ENCODE measurements around the gene CD101. TPM values are rescaled to one million over a fixed set of nuclear protein-coding genes. Genes with fewer than 3 reads are reported as not detected.

The CD101 gene
- total and polyA plus RNA-seq, 2 experiments from 2014 or later, result 0.13 TPM; not detected in 1

DNA sequence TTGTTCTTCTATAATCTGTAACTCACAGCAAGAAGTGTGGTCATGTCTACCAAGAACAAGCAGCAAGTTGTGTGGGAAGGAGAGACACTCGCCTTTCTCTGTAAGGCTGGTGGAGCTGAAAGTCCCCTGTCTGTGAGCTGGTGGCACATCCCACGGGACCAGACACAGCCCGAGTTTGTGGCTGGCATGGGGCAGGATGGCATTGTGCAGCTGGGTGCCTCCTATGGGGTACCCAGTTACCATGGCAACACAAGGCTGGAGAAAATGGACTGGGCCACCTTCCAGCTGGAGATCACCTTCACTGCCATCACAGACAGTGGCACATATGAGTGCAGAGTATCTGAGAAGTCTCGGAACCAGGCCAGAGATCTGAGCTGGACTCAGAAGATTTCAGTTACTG, 15.5 kb downstream of the CD101 start:
- Histone ChIP-seq H3K79me2 (no peaks in the 10 kb centered on the region), H3K9me2 (replicated peaks; ENCODE audit: insufficient read depth) (no peaks in the 10 kb centered on the region), H3K4me3 (no peak overlapping the region), H3K4me1 (ENCODE audit: insufficient read depth) (no peaks in the 10 kb centered on the region), H4K20me1 (ENCODE audit: insufficient read depth, poor library complexity, severe bottlenecking) (no peaks in the 10 kb centered on the region), H3K27me3 (no peaks in the 10 kb centered on the region), H2AFZ (no peak overlapping the region), H3K27ac (no peak overlapping the region), H3K4me2 (no peak overlapping the region), H3K36me3 (replicated peaks; ENCODE audit: insufficient read depth, low read depth) (no peaks in the 10 kb centered on the region), H3K9me3 (ENCODE audit: low read depth) (no peaks in the 10 kb centered on the region)
- 93% methylated on average over 4 of the region's 4 CpGs for WGBS (ENCODE audit: low lambda C conversion rate, missing lambda C conversion rate)
- no peak for DNase-seq (ENCODE audit: low spot score)
- no peak for TF ChIP-seq EZH2 (IDR thresholded peaks at IDR 0.05; ENCODE audit: borderline replicate concordance)
- TF ChIP-seq, protein P1, sequence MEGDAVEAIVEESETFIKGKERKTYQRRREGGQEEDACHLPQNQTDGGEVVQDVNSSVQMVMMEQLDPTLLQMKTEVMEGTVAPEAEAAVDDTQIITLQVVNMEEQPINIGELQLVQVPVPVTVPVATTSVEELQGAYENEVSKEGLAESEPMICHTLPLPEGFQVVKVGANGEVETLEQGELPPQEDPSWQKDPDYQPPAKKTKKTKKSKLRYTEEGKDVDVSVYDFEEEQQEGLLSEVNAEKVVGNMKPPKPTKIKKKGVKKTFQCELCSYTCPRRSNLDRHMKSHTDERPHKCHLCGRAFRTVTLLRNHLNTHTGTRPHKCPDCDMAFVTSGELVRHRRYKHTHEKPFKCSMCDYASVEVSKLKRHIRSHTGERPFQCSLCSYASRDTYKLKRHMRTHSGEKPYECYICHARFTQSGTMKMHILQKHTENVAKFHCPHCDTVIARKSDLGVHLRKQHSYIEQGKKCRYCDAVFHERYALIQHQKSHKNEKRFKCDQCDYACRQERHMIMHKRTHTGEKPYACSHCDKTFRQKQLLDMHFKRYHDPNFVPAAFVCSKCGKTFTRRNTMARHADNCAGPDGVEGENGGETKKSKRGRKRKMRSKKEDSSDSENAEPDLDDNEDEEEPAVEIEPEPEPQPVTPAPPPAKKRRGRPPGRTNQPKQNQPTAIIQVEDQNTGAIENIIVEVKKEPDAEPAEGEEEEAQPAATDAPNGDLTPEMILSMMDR (IDR thresholded peaks at IDR 0.05; ENCODE audit: poor library complexity), result no peak
- TF ChIP-seq EZH2phosphoT487 (IDR thresholded peaks at IDR 0.05; ENCODE audit: low read depth, severe bottlenecking, unreplicated experiment), result no peak

DNA sequence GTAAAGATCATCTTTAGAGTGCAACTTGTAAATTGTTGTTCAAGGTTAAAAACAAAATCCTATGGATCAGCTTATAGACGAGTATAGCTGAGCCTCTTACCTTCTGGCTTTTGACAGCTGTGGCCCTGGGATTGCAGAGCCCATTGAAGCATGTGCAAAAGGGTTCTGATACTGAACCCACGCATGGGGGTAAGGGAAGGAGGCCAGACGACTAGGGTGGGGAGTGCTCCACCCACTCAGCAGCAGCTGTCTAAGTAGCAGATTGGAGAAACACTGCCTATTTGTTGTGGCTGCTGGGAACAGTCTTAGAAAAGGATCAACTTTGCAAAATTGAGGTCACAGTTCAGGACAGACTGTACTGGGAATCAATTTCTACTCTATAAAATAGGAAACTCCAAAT, 16.1 kb downstream of the CD101 start:
- Histone ChIP-seq H3K27me3 (no peaks in the 10 kb centered on the region), H3K36me3 (replicated peaks; ENCODE audit: insufficient read depth, low read depth) (no peaks in the 10 kb centered on the region), H4K20me1 (ENCODE audit: insufficient read depth, poor library complexity, severe bottlenecking) (no peaks in the 10 kb centered on the region), H3K9me2 (replicated peaks; ENCODE audit: insufficient read depth) (no peaks in the 10 kb centered on the region), H2AFZ (no peak overlapping the region), H3K4me1 (ENCODE audit: insufficient read depth) (no peaks in the 10 kb centered on the region), H3K27ac (no peak overlapping the region), H3K9me3 (ENCODE audit: low read depth) (no peaks in the 10 kb centered on the region), H3K4me3 (no peak overlapping the region), H3K4me2 (no peak overlapping the region), H3K79me2 (no peaks in the 10 kb centered on the region)
- 67% methylated on average over 3 of the region's 3 CpGs for WGBS (ENCODE audit: low lambda C conversion rate, missing lambda C conversion rate)
- TF ChIP-seq, protein P1 (IDR thresholded peaks at IDR 0.05; ENCODE audit: poor library complexity), result no peak
- TF ChIP-seq EZH2phosphoT487 (IDR thresholded peaks at IDR 0.05; ENCODE audit: low read depth, severe bottlenecking, unreplicated experiment) (no peak), EZH2 (IDR thresholded peaks at IDR 0.05; ENCODE audit: borderline replicate concordance) (no peak)
- no peak for DNase-seq (ENCODE audit: low spot score)

DNA sequence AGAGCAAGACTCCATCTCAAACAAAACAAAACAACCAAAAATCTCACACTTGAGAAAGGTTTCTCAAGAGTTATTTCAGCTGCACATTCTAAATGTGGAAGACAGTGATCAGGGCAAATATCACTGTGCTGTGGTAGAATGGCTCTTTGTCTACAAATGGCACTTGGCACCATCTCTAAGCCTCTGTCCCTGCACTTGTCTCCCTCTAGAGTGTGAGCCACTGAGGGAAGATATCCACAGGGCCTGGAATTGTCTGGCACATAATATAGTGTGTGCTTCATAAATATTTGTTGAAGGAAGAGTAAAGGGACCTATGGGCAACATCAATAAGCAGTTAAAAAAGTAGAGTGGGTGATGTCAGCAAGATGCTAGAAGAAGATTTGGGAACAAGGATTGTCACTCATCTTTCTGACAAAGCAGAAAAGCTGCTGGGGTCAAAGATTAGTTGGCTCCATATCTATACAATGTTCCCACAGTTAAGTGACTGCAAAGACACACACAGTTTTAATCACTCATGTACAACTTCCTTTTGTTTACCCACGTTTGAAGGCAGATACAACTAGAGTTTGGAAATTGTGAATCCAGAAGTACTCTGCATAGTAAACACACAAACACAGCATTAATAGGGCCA, 19.1 kb downstream of the CD101 start:
- Histone ChIP-seq H4K20me1 (ENCODE audit: insufficient read depth, poor library complexity, severe bottlenecking) (no peaks in the 10 kb centered on the region), H3K4me2 (no peak overlapping the region), H3K79me2 (no peaks in the 10 kb centered on the region), H2AFZ (no peak overlapping the region), H3K27ac (no peak overlapping the region), H3K27me3 (no peaks in the 10 kb centered on the region), H3K36me3 (replicated peaks; ENCODE audit: insufficient read depth, low read depth) (no peaks in the 10 kb centered on the region), H3K4me1 (ENCODE audit: insufficient read depth) (no peaks in the 10 kb centered on the region), H3K9me3 (ENCODE audit: low read depth) (no peaks in the 10 kb centered on the region), H3K9me2 (replicated peaks; ENCODE audit: insufficient read depth) (no peaks in the 10 kb centered on the region), H3K4me3 (no peak overlapping the region)
- TF ChIP-seq, protein P1 (IDR thresholded peaks at IDR 0.05; ENCODE audit: poor library complexity), result no peak
- no peak for TF ChIP-seq EZH2phosphoT487 (IDR thresholded peaks at IDR 0.05; ENCODE audit: low read depth, severe bottlenecking, unreplicated experiment)
- TF ChIP-seq EZH2 (IDR thresholded peaks at IDR 0.05; ENCODE audit: borderline replicate concordance), result no peak
- DNase-seq (ENCODE audit: low spot score), result no peak
- WGBS (ENCODE audit: low lambda C conversion rate, missing lambda C conversion rate), result 62% methylated on average over 1 of the region's 1 CpG
